K562 (cell line): ENCODE results near the gene CFAP221.

Source experiments
- ATF1 ChIP-seq, 2 experiments: fragments of 450-650 bp in 1 of 2; IDR thresholded peaks; 2 replicates each; pipeline ENCODE4 v1.6.1; 2016; ENCODE audit warnings: missing compliant biosample characterization in 1 of 2, missing genetic modification characterization in 1 of 2
- BRF1 ChIP-seq: IDR thresholded peaks from 3 replicates; pipeline ENCODE4 v1.6.1; 2011; ENCODE audit warnings: borderline replicate concordance, mild to moderate bottlenecking; ENCODE audit not compliant: insufficient read length; ENCODE audit errors: extremely low read depth
- DDX20 ChIP-seq: fragments of 450-650 bp; IDR thresholded peaks from 2 replicates; pipeline ENCODE4 v1.6.1; 2016; ENCODE audit warnings: missing genetic modification characterization, low read depth, mild to moderate bottlenecking, missing compliant biosample characterization, moderate library complexity
- FIP1L1 ChIP-seq: fragments of 200-400 bp; formaldehyde crosslinking; IDR thresholded peaks from 2 replicates; pipeline ENCODE4 v1.6.1; 2018; ENCODE audit warnings: mild to moderate bottlenecking, low read depth, low read length; ENCODE audit not compliant: poor library complexity, severe bottlenecking
- FOXK2 ChIP-seq, 2 experiments: fragments of 450-650 bp; IDR thresholded peaks in 1 of 2; conservative IDR thresholded peaks in 1 of 2; 2 replicates each; pipeline ENCODE4 v1.6.1; 2016; ENCODE audit warnings: low read depth in 2 of 2, mild to moderate bottlenecking in 1 of 2
- MXI1 ChIP-seq: IDR thresholded peaks from 2 replicates; pipeline ENCODE4 v1.6.1; 2011; ENCODE audit warnings: low read depth, mild to moderate bottlenecking, improper control_type of control experiment, low read length
- NFYB ChIP-seq: IDR thresholded peaks from 2 replicates; pipeline ENCODE4 v1.6.1; 2011; ENCODE audit warnings: mild to moderate bottlenecking, moderate library complexity; ENCODE audit not compliant: insufficient read length; ENCODE audit errors: extremely low read depth
- ZC3H4 ChIP-seq: sonication (generic); formaldehyde crosslinking; IDR thresholded peaks from 2 replicates; pipeline ENCODE4 v1.9.0; 2021; ENCODE audit warnings: missing genetic modification reagents, borderline replicate concordance
- ZNF165 ChIP-seq: fragments of 250-450 bp; sonication (Bioruptor Pico); IDR thresholded peaks from 2 replicates; pipeline ENCODE4 v1.4.0; 2020; ENCODE audit warnings: borderline replicate concordance
- ZNF197 ChIP-seq: fragments of 200-800 bp; sonication (Bioruptor generic); IDR thresholded peaks from 2 replicates; pipeline ENCODE4 v1.6.1; 2016; ENCODE audit warnings: low read depth, missing genetic modification characterization, missing compliant biosample characterization
- ZNF274 ChIP-seq: IDR thresholded peaks from 2 replicates; pipeline ENCODE4 v1.6.1; 2011; ENCODE audit warnings: low read depth, mild to moderate bottlenecking, low read length, moderate library complexity, borderline replicate concordance
- ZNF76 ChIP-seq: fragments of 250-450 bp; sonication (Bioruptor Pico); IDR thresholded peaks from 2 replicates; pipeline ENCODE4 v1.4.0; 2020; ENCODE audit warnings: mild to moderate bottlenecking, moderate library complexity, borderline replicate concordance

- TF ChIP-seq MXI1 (no peak), ZNF76 (no peak), DDX20 (tag) (no peak), ZNF165 (CRISPR knock-in tag) (no peak), NFYB (no peak), FIP1L1 (no peak), ATF1 (CRISPR knock-in tag; IDR thresholded peaks at IDR 0.05) (no peak), ATF1 (tag; IDR thresholded peaks at IDR 0.05) (no peak), ZC3H4 (CRISPR knock-in tag) (no peak), BRF1 (no peak), ZNF197 (CRISPR knock-in tag) (no peak), FOXK2 (conservative IDR thresholded peaks at IDR 0.05 in 1 of 2, IDR thresholded peaks at IDR 0.05 in 1 of 2; ENCODE audit: low read depth in 2 of 2) (no peak), ZNF274 (no peak)
Measured at GRCh38 chr2:119525614-119526013, 18.6 kb upstream of the CFAP221 start.
